ENCODE measurements around the gene SPOCK2. TPM values are rescaled to one million over a fixed set of nuclear protein-coding genes. Genes with fewer than 3 reads are reported as not detected.

The SPOCK2 gene
- polyA plus RNA-seq, 10 donors: 1.9 to 15.9 (median 3.6) TPM

- DNase-seq: no peak
Measured at GRCh38 chr10:72011976-72012512, 76.3 kb downstream of the SPOCK2 start.

- DNase-seq: no peak
Measured at GRCh38 chr10:72011468-72011867, 76.9 kb downstream of the SPOCK2 start.

- DNase-seq: no peak
Measured at GRCh38 chr10:72011016-72011415, 77.3 kb downstream of the SPOCK2 start.

- DNase-seq: peak in 1 of 3 donors; percentile 47
Measured at GRCh38 chr10:72010234-72010973, 77.9 kb downstream of the SPOCK2 start.

- peak; percentile 73 to 92 (median 89) for DNase-seq
Measured at GRCh38 chr10:72009425-72010081, 78.8 kb downstream of the SPOCK2 start.

GRCh38 chr10:72009051-72009424 is 79.3 kb downstream of the SPOCK2 start:
- no peak for DNase-seq

Other genes with a start within 250 kb of the SPOCK2 start
- gene PSAP, start 237.3 kb downstream of the SPOCK2 start, polyA plus RNA-seq (ENCODE audit: insufficient read length in 10 of 10): 100 to 1,000 TPM; 450 to 530 (median 478) TPM
- gene CHST3, start 124.2 kb downstream of the SPOCK2 start, polyA plus RNA-seq (ENCODE audit: insufficient read length in 10 of 10): 10 to 100 TPM; 11.3 to 17.2 (median 13.6) TPM
- gene ANAPC16, start 127.5 kb upstream of the SPOCK2 start, polyA plus RNA-seq (ENCODE audit: insufficient read length in 10 of 10): 100 to 1,000 TPM; 109 to 141 (median 130) TPM
- gene ASCC1, start 127.7 kb upstream of the SPOCK2 start, polyA plus RNA-seq (ENCODE audit: insufficient read length in 10 of 10): 10 to 100 TPM; 19.7 to 28.2 (median 25.7) TPM
- 10 to 100 TPM; 34.0 to 77.5 (median 59.7) TPM for gene DDIT4, start 185.4 kb upstream of the SPOCK2 start, polyA plus RNA-seq (ENCODE audit: insufficient read length in 10 of 10)

Data from muscle of back (tissue), 11 donors.